GM23338 (cell line): ENCODE measurements around the gene C10orf105. TPM values are rescaled to one million over a fixed set of nuclear protein-coding genes. Genes with fewer than 3 reads are reported as not detected.
A peak's percentile ranks its signal among the peaks of the same experiment; 100 is the strongest.

ENCODE experiments used
- ATAC-seq: fragments of 200-7000 bp; cut with Tn5 transposase; 3 replicates; pipeline ENCODE4 v1.9.1; 2020
- DNase-seq: peaks from one replicate; pipeline ENCODE4 v3.0.0-alpha.2; 2015; ENCODE audit warnings: low spot score
- H2AFZ ChIP-seq: fragments of 200-600 bp; sonication (generic); 2 replicates; pipeline ENCODE4 v1.8.0; 2016; ENCODE audit warnings: antibody characterized with exemption, mild to moderate bottlenecking, moderate library complexity
- H3F3A ChIP-seq: fragments of 200-600 bp; sonication (generic); replicated peaks from 2 replicates; pipeline ENCODE4 v1.8.0; 2017; ENCODE audit warnings: antibody characterized with exemption, mixed run types, low read depth
- H3K27ac ChIP-seq: fragments of 200-600 bp; sonication (generic); 2 replicates; pipeline ENCODE4 v1.6.1; 2016; ENCODE audit warnings: low read depth
- H3K27me3 ChIP-seq: fragments of 200-600 bp; sonication (generic); 2 replicates; pipeline ENCODE4 v1.8.0; 2016; ENCODE audit warnings: mild to moderate bottlenecking, mixed run types, moderate library complexity; ENCODE audit not compliant: insufficient read depth
- H3K36me3 ChIP-seq: fragments of 200-600 bp; sonication (generic); 2 replicates; pipeline ENCODE4 v1.8.0; 2016; ENCODE audit warnings: mild to moderate bottlenecking; ENCODE audit not compliant: insufficient read depth
- H3K4me1 ChIP-seq: fragments of 200-600 bp; sonication (generic); 2 replicates; pipeline ENCODE4 v1.8.0; 2016; ENCODE audit warnings: mild to moderate bottlenecking, moderate library complexity; ENCODE audit not compliant: insufficient read depth
- H3K4me2 ChIP-seq: fragments of 200-600 bp; sonication (generic); 2 replicates; pipeline ENCODE4 v1.7.1; 2017; ENCODE audit warnings: mixed run types
- H3K4me3 ChIP-seq: fragments of 200-600 bp; sonication (generic); 2 replicates; pipeline ENCODE4 v1.6.1; 2016; ENCODE audit warnings: mixed run types
- H3K79me2 ChIP-seq: fragments of 200-600 bp; sonication (generic); replicated peaks from 2 replicates; pipeline ENCODE4 v1.8.0; 2017; ENCODE audit warnings: mild to moderate bottlenecking; ENCODE audit not compliant: insufficient read depth
- H3K9me2 ChIP-seq: fragments of 200-600 bp; sonication (generic); 2 replicates; pipeline ENCODE4 v1.8.0; 2017; ENCODE audit not compliant: insufficient read depth
- H4K20me1 ChIP-seq: fragments of 200-600 bp; sonication (generic); replicated peaks from 2 replicates; pipeline ENCODE4 v1.8.0; 2017; ENCODE audit warnings: mild to moderate bottlenecking; ENCODE audit not compliant: insufficient read depth
- H3K27ac Mint-ChIP-seq: 2 replicates; pipeline ENCODE4 v1.8.0; 2020; ENCODE audit warnings: inconsistent platforms, mild to moderate bottlenecking, moderate library complexity, mixed read lengths
- H3K27me3 Mint-ChIP-seq: 3 replicates; pipeline ENCODE4 v1.8.0; 2022; ENCODE audit warnings: low read depth, mild to moderate bottlenecking, moderate library complexity, mixed read lengths, inconsistent platforms; ENCODE audit not compliant: insufficient read depth, poor library complexity
- H3K36me3 Mint-ChIP-seq: 3 replicates; pipeline ENCODE4 v1.8.0; 2021; ENCODE audit warnings: low read depth, mild to moderate bottlenecking, inconsistent platforms, moderate library complexity, mixed read lengths
- H3K4me1 Mint-ChIP-seq: 3 replicates; pipeline ENCODE4 v1.8.0; 2020; ENCODE audit warnings: mild to moderate bottlenecking, inconsistent platforms, mixed read lengths
- H3K4me3 Mint-ChIP-seq: 3 replicates; pipeline ENCODE4 v1.8.0; 2021; ENCODE audit warnings: moderate library complexity, mild to moderate bottlenecking, inconsistent platforms, mixed read lengths
- H3K9me3 Mint-ChIP-seq: 3 replicates; pipeline ENCODE4 v1.8.0; 2020; ENCODE audit warnings: moderate library complexity, mild to moderate bottlenecking, inconsistent platforms, mixed read lengths
- CREB1 ChIP-seq: fragments of 250-450 bp; sonication (Bioruptor Pico); IDR thresholded peaks from 2 replicates; pipeline ENCODE4 v1.5.0; 2020; ENCODE audit warnings: low read depth, mild to moderate bottlenecking, moderate library complexity
- CTCF ChIP-seq, 2 experiments: fragments of 200-600 bp in 1 of 2; sonication (generic) in 1 of 2; conservative IDR thresholded peaks; 2 replicates each; pipeline versions ENCODE4 v1.5.1 to v1.6.1; 2016 to 2017; ENCODE audit warnings: antibody characterized with exemption in 2 of 2, low read depth in 2 of 2, mild to moderate bottlenecking in 2 of 2, moderate library complexity in 1 of 2
- ETS1 ChIP-seq: IDR thresholded peaks from 2 replicates; pipeline ENCODE4 v1.6.1; 2016; ENCODE audit warnings: antibody characterized with exemption
- EZH2 ChIP-seq: fragments of 200-600 bp; sonication (generic); IDR thresholded peaks from one replicate; pipeline ENCODE4 v1.8.0; 2017; ENCODE audit warnings: antibody characterized with exemption, mild to moderate bottlenecking, low read depth; ENCODE audit not compliant: unreplicated experiment
- EZH2phosphoT487 ChIP-seq: fragments of 200-600 bp; sonication (generic); IDR thresholded peaks from one replicate; pipeline ENCODE4 v1.8.1; 2018; ENCODE audit warnings: antibody characterized with exemption; ENCODE audit not compliant: unreplicated experiment
- JUNB ChIP-seq: IDR thresholded peaks from one replicate; pipeline ENCODE4 v1.6.1; 2016; ENCODE audit warnings: antibody characterized with exemption; ENCODE audit not compliant: unreplicated experiment
- NANOG ChIP-seq: IDR thresholded peaks from 2 replicates; pipeline ENCODE4 v1.6.1; 2016; ENCODE audit warnings: antibody characterized with exemption, borderline replicate concordance
- POLR2AphosphoS5 ChIP-seq: IDR thresholded peaks from 2 replicates; pipeline ENCODE4 v1.6.1; 2016; ENCODE audit warnings: antibody characterized with exemption, low read depth
- REST ChIP-seq: IDR thresholded peaks from one replicate; pipeline ENCODE4 v1.6.1; 2018; ENCODE audit warnings: antibody characterized with exemption; ENCODE audit not compliant: unreplicated experiment
- STAT1 ChIP-seq: IDR thresholded peaks from one replicate; pipeline ENCODE4 v1.6.1; 2016; ENCODE audit warnings: antibody characterized with exemption; ENCODE audit not compliant: unreplicated experiment
- ZNF114 ChIP-seq: fragments of 250-450 bp; sonication (Bioruptor Pico); IDR thresholded peaks from 2 replicates; pipeline ENCODE4 v1.5.0; 2020; ENCODE audit warnings: mild to moderate bottlenecking, moderate library complexity
- ZNF331 ChIP-seq: fragments of 250-450 bp; sonication (Bioruptor Pico); IDR thresholded peaks from 2 replicates; pipeline ENCODE4 v1.5.0; 2020; ENCODE audit warnings: low read depth, mild to moderate bottlenecking, moderate library complexity
- polyA plus RNA-seq: library from polyadenylated mRNA; unstranded; fragments of >200 nt; fragmentation: Nextera tagmentation; extraction: Ambion mirVana; gene quantifications from 2 replicates; pipeline ENCODE4 v1.2.1, GENCODE V29; 2016
- total RNA-seq: library from RNA; depleted of rRNA; stranded (reverse); fragments of >200 nt; shearing (Covaris generic); gene quantifications from 2 replicates; pipeline ENCODE4 v1.2.3, GENCODE V29; 2014

The C10orf105 gene
- total and polyA plus RNA-seq, 2 experiments from 2014 or later, result 0.15 to 0.17 TPM

GRCh38 chr10:71705582-71705981, 14.0 kb downstream of the C10orf105 start:
- Histone ChIP-seq H3K27me3 (no peaks in the 10 kb centered on the region), H3K79me2 (no peaks in the 10 kb centered on the region), H3K4me3 (no peak overlapping the region), H3F3A (no peaks in the 10 kb centered on the region), H3K9me2 (no peaks in the 10 kb centered on the region), H3K27ac (no peak overlapping the region), H3K4me2 (no peak overlapping the region), H3K4me1 (no peaks in the 10 kb centered on the region), H3K36me3 (no peaks in the 10 kb centered on the region), H2AFZ (no peak overlapping the region), H4K20me1 (no peaks in the 10 kb centered on the region)
- Mint-ChIP-seq H3K4me3 (no peak overlapping the region), H3K27ac (no peak overlapping the region), H3K4me1 (no peaks in the 10 kb centered on the region; the same call in 1 of the 3 replicates), H3K36me3 (no peaks in the 10 kb centered on the region), H3K9me3 (no peaks in the 10 kb centered on the region), H3K27me3 (peaks cover 7% of the 10 kb centered on the region)
- DNase-seq (no peak), ATAC-seq (no peak)
- TF ChIP-seq NANOG (no peak), CTCF (conservative IDR thresholded peaks at IDR 0.05; ENCODE audit: low read depth in 2 of 2) (peak in 1 of 2 experiments; percentile 35; a peak in 2 of 4 replicates), ZNF114 (CRISPR knock-in tag) (no peak), JUNB (no peak), REST (no peak)

GRCh38 chr10:71704816-71705215, 14.8 kb downstream of the C10orf105 start:
- Histone ChIP-seq H3K9me2 (no peaks in the 10 kb centered on the region), H3K27ac (no peak overlapping the region), H3K4me2 (no peak overlapping the region), H4K20me1 (no peaks in the 10 kb centered on the region), H3K79me2 (no peaks in the 10 kb centered on the region), H2AFZ (no peak overlapping the region), H3K27me3 (no peaks in the 10 kb centered on the region), H3F3A (no peaks in the 10 kb centered on the region), H3K4me3 (no peak overlapping the region), H3K4me1 (no peaks in the 10 kb centered on the region), H3K36me3 (no peaks in the 10 kb centered on the region)
- DNase-seq (no peak), ATAC-seq (no peak)
- H3K9me3 Mint-ChIP-seq, result no peaks in the 10 kb centered on the region
- H3K36me3 Mint-ChIP-seq, result no peaks in the 10 kb centered on the region
- no peak overlapping the region for H3K4me3 Mint-ChIP-seq
- H3K27ac Mint-ChIP-seq, result no peak overlapping the region
- H3K27me3 Mint-ChIP-seq, result peaks cover 6% of the 10 kb centered on the region
- no peaks in the 10 kb centered on the region; the same call in 1 of the 3 replicates for H3K4me1 Mint-ChIP-seq
- TF ChIP-seq CREB1 (CRISPR knock-in tag), result no peak
- TF ChIP-seq CTCF (conservative IDR thresholded peaks at IDR 0.05; ENCODE audit: low read depth in 2 of 2), result no peak
- no peak for TF ChIP-seq NANOG
- no peak for TF ChIP-seq EZH2
- TF ChIP-seq EZH2phosphoT487, result no peak
- TF ChIP-seq STAT1, result no peak
- no peak for TF ChIP-seq ETS1
- no peak for TF ChIP-seq REST
- TF ChIP-seq JUNB, result no peak
- no peak for TF ChIP-seq ZNF331 (CRISPR knock-in tag)
- TF ChIP-seq POLR2AphosphoS5, result no peak
- no peak for TF ChIP-seq ZNF114 (CRISPR knock-in tag)
